Upper lobe of left lung (tissue), 6 donors: ENCODE measurements around the gene STT3B. TPM values are rescaled to one million over a fixed set of nuclear protein-coding genes. Genes with fewer than 3 reads are reported as not detected.
A peak's percentile ranks its signal among the peaks of the same experiment; 100 is the strongest.

Experiments
- ATAC-seq, 2 donors: fragments of 200-7000 bp; cut with Tn5 transposase; one replicate each; pipeline ENCODE4 v1.9.1; 2022; ENCODE audit warnings: mild to moderate bottlenecking in 2 of 2, moderate library complexity in 2 of 2; ENCODE audit not compliant: low FRiP score in 2 of 2
- DNase-seq, 2 donors: peaks; one replicate each; pipeline ENCODE4 v3.0.0-alpha.2; 2019 to 2020
- H3K27ac ChIP-seq, 4 donors: fragments of 200-600 bp; sonication (generic); one replicate each; pipeline ENCODE4 v1.5.1; 2016 to 2019
- H3K27me3 ChIP-seq, 4 donors: fragments of 200-600 bp; sonication (generic); one replicate each; pipeline ENCODE4 v1.5.1; 2017 to 2019
- H3K36me3 ChIP-seq, 4 donors: fragments of 200-600 bp; sonication (generic); one replicate each; pipeline ENCODE4 v1.5.1; 2016 to 2019
- H3K4me1 ChIP-seq, 4 donors: fragments of 200-600 bp; sonication (generic); one replicate each; pipeline ENCODE4 v1.5.1; 2018 to 2019
- H3K4me3 ChIP-seq, 4 donors: fragments of 200-600 bp; sonication (generic); one replicate each; pipeline ENCODE4 v1.5.1; 2017 to 2019; ENCODE audit warnings: mild to moderate bottlenecking in 2 of 4, moderate library complexity in 1 of 4
- H3K9me3 ChIP-seq, 4 donors: fragments of 200-600 bp; sonication (generic); one replicate each; pipeline ENCODE4 v1.5.1; 2018 to 2019
- EP300 ChIP-seq, 4 donors: sonication (generic); formaldehyde crosslinking; IDR thresholded peaks; one replicate each; pipeline ENCODE4 v1.5.1; 2017; ENCODE audit warnings: antibody characterized with exemption in 4 of 4, control low read depth in 2 of 4
- POLR2A ChIP-seq, 4 donors: fragments of 450-650 bp; IDR thresholded peaks; one replicate each; pipeline ENCODE4 v1.5.1; 2016 to 2017; ENCODE audit warnings: antibody characterized with exemption in 4 of 4, mild to moderate bottlenecking in 2 of 4
- POLR2AphosphoS5 ChIP-seq, 2 donors: sonication (generic); formaldehyde crosslinking; IDR thresholded peaks; one replicate each; pipeline ENCODE4 v1.5.1; 2017; ENCODE audit warnings: antibody characterized with exemption in 2 of 2
- WGBS, 2 donors: methylation state at CpG; one replicate each; pipeline ENCODE4 v1.1.5; 2017 to 2018; 5-methylcytosine and 5-hydroxymethylcytosine counted together
- total RNA-seq, 6 donors: library from RNA; depleted of rRNA in 4 of 6; stranded (reverse); fragments of >200 nt in 4 of 6; gene quantifications; one replicate each; pipeline versions ENCODE4 v1.1.0 to v1.2.1, GENCODE V29; 2016 to 2021
- TF ChIP-seq, protein P1 (sequence below), 6 experiments: fragments of 450-650 bp in 4 of 6; fragments of 200-600 bp in 2 of 6; sonication (generic) in 2 of 6; IDR thresholded peaks; one replicate each; pipeline ENCODE4 v1.5.1; 2016 to 2019; ENCODE audit warnings: antibody characterized with exemption in 6 of 6
- donor health status: DM: no; HTN: no; CAD: no; lungs with moderate emphysema.
- donor health status: DM: no; HTN: yes; CAD: no; lungs with severe emphysema.

STT3B gene
- total RNA-seq, 6 donors from 2014 or later: 42.9 to 137 (median 88.8) TPM

GRCh38 chr3:31536497-31536896, 3.8 kb downstream of the STT3B start:
- H3K27ac ChIP-seq: peak overlapping the region in 1 of 4 donors; percentile 37
- H3K4me1 ChIP-seq: peaks cover 29 to 50% (median 43%) of the 10 kb centered on the region in 4 donors
- no peaks in the 10 kb centered on the region for H3K36me3 ChIP-seq
- no peak for ATAC-seq
- WGBS, 2 donors: 12 to 17% methylated on average over 2 of the region's 2 CpGs
- no peak for DNase-seq
- peak overlapping the region in 1 of 4 donors; percentile 12 for H3K4me3 ChIP-seq
- TF ChIP-seq POLR2AphosphoS5 (IDR thresholded peaks at IDR 0.05) (no peak), EP300 (IDR thresholded peaks at IDR 0.05) (no peak)
- H3K27me3 ChIP-seq: no peaks in the 10 kb centered on the region
- H3K9me3 ChIP-seq: no peaks in the 10 kb centered on the region

GRCh38 chr3:31538801-31539200, 6.1 kb downstream of the STT3B start:
- Histone ChIP-seq H3K27me3 (no peaks in the 10 kb centered on the region), H3K36me3 (peaks cover 0 to 4% (median 0%) of the 10 kb centered on the region in 4 donors), H3K27ac (no peak overlapping the region), H3K4me1 (peaks cover 29 to 55% (median 43%) of the 10 kb centered on the region in 4 donors), H3K9me3 (no peaks in the 10 kb centered on the region), H3K4me3 (no peak overlapping the region)
- TF ChIP-seq POLR2A (IDR thresholded peaks at IDR 0.05): no peak
- TF ChIP-seq, protein P1, sequence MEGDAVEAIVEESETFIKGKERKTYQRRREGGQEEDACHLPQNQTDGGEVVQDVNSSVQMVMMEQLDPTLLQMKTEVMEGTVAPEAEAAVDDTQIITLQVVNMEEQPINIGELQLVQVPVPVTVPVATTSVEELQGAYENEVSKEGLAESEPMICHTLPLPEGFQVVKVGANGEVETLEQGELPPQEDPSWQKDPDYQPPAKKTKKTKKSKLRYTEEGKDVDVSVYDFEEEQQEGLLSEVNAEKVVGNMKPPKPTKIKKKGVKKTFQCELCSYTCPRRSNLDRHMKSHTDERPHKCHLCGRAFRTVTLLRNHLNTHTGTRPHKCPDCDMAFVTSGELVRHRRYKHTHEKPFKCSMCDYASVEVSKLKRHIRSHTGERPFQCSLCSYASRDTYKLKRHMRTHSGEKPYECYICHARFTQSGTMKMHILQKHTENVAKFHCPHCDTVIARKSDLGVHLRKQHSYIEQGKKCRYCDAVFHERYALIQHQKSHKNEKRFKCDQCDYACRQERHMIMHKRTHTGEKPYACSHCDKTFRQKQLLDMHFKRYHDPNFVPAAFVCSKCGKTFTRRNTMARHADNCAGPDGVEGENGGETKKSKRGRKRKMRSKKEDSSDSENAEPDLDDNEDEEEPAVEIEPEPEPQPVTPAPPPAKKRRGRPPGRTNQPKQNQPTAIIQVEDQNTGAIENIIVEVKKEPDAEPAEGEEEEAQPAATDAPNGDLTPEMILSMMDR (IDR thresholded peaks at IDR 0.05): no peak
- no peak for TF ChIP-seq EP300 (IDR thresholded peaks at IDR 0.05)
- no peak for TF ChIP-seq POLR2AphosphoS5 (IDR thresholded peaks at IDR 0.05)
- 86 to 91% methylated on average over 2 of the region's 2 CpGs for WGBS, 2 donors
- ATAC-seq (no peak), DNase-seq (no peak)

DNA sequence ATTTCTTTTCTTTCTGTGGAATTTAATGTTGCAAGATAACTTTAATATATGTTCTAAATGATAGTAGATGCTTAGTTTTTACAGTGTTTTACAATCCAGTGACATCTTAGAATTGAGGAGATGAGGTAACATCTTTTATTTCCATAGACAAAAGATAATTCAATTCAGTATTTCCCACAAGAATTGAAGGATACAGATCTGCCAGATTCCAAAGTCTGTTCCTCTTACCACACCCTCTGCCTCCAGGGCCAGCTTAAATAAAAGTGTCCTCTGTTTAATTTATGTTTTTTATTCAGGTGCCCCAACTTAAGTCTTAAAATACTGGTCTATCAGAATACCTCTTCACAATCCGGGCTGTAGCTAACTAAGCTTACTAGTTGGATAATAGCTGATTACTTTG, 6.5 kb downstream of the STT3B start:
- TF ChIP-seq, protein P1 (IDR thresholded peaks at IDR 0.05): no peak
- no peak for TF ChIP-seq POLR2A (IDR thresholded peaks at IDR 0.05)
- no peak for TF ChIP-seq POLR2AphosphoS5 (IDR thresholded peaks at IDR 0.05)
- no peak for TF ChIP-seq EP300 (IDR thresholded peaks at IDR 0.05)
- Histone ChIP-seq H3K4me3 (no peak overlapping the region), H3K4me1 (peaks cover 33 to 56% (median 44%) of the 10 kb centered on the region in 4 donors), H3K36me3 (peaks cover 0 to 4% (median 0%) of the 10 kb centered on the region in 4 donors), H3K27me3 (no peaks in the 10 kb centered on the region), H3K9me3 (no peaks in the 10 kb centered on the region), H3K27ac (no peak overlapping the region)
- DNase-seq: no peak
- 81 to 90% methylated on average over 1 of the region's 1 CpG for WGBS, 2 donors
- ATAC-seq: no peak

DNA sequence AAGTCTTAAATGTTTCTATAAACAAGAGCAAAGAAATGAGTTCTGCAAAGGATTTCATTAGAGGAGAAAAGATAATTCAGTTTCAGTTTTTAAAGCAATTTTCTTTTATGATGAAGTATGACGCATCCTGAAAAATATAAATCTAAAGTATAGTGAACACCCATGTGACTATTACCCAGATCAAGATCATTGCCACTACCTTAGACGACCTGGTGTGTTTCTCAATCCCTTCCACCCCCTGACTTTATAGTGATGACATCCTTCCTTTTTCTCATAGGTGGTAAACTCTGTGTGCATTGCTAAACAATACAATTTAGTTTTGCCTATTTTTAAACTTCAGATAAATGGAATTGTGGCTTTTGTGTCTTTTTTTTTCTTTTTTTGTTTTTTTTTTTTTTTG, 8.4 kb downstream of the STT3B start:
- ATAC-seq (no peak), DNase-seq (no peak)
- H3K4me1 ChIP-seq: peaks cover 32 to 56% (median 40%) of the 10 kb centered on the region in 4 donors
- H3K27ac ChIP-seq: no peak overlapping the region
- no peak for TF ChIP-seq EP300 (IDR thresholded peaks at IDR 0.05)
- TF ChIP-seq, protein P1 (IDR thresholded peaks at IDR 0.05): no peak
- no peak for TF ChIP-seq POLR2A (IDR thresholded peaks at IDR 0.05)
- no peaks in the 10 kb centered on the region for H3K27me3 ChIP-seq
- 57 to 62% methylated on average over 2 of the region's 2 CpGs for whole genome bisulfite sequencing, 2 donors
- H3K9me3 ChIP-seq: no peaks in the 10 kb centered on the region
- H3K36me3 ChIP-seq: peaks cover 0 to 4% (median 0%) of the 10 kb centered on the region in 4 donors
- no peak overlapping the region for H3K4me3 ChIP-seq

- no peaks in the 10 kb centered on the region for H3K9me3 ChIP-seq
- no peak for ATAC-seq
- H3K27me3 ChIP-seq: no peaks in the 10 kb centered on the region
Measured at GRCh38 chr3:31542246-31542645, 9.5 kb downstream of the STT3B start.

More at GRCh38 chr3:31542246-31542645, 9.5 kb downstream of the STT3B start:
- Histone ChIP-seq H3K27ac (no peak overlapping the region), H3K4me1 (peaks cover 30 to 50% (median 34%) of the 10 kb centered on the region in 4 donors), H3K4me3 (no peak overlapping the region), H3K36me3 (peaks cover 0 to 4% (median 0%) of the 10 kb centered on the region in 4 donors)
- no peak for DNase-seq
- no peak for TF ChIP-seq POLR2A (IDR thresholded peaks at IDR 0.05)
- TF ChIP-seq POLR2AphosphoS5 (IDR thresholded peaks at IDR 0.05): no peak
- no peak for TF ChIP-seq EP300 (IDR thresholded peaks at IDR 0.05)
- TF ChIP-seq, protein P1 (IDR thresholded peaks at IDR 0.05): no peak
- WGBS, 2 donors: 94 to 96% methylated on average over 1 of the region's 1 CpG
